BJ (cell line): ENCODE data around the gene ITFG1. TPM values are rescaled to one million over a fixed set of nuclear protein-coding genes. Genes with fewer than 3 reads are reported as not detected.
"Not testable (repeated sequence)": the region's sequence is repeated elsewhere in the genome, so short reads cannot be mapped to it uniquely, and the experiment has no call there.

Experiments used
- CTCF ChIA-PET: fragments of 350-600 bp; formaldehyde crosslinking; extraction: SDS; loops from one replicate; lab custom pipeline; 2021; ENCODE audit warnings: antibody characterized with exemption, inconsistent platforms; lab: Yijun Ruan, JAX
- POLR2A ChIA-PET: fragments of 300-600 bp; sonication (Branson Sonifier 250); formaldehyde crosslinking; extraction: SDS; loops from one replicate; lab custom pipeline; 2021; ENCODE audit warnings: antibody characterized with exemption; lab: Charles Lee
- DNase-seq: peaks from one replicate; pipeline ENCODE4 v3.0.0-alpha.2; 2011; ENCODE audit warnings: low read depth
- H3K27me3 ChIP-seq: 2 replicates; pipeline ENCODE4 v1.6.0; 2011; ENCODE audit warnings: low read length; ENCODE audit not compliant: control insufficient read depth, insufficient read depth
- H3K36me3 ChIP-seq: 2 replicates; pipeline ENCODE4 v1.5.1; 2011; ENCODE audit warnings: low read length; ENCODE audit not compliant: control insufficient read depth, insufficient read depth
- H3K4me3 ChIP-seq: 2 replicates; pipeline ENCODE4 v1.5.1; 2011; ENCODE audit warnings: low read depth, mild to moderate bottlenecking, control low read depth, low read length
- CTCF ChIP-seq: IDR thresholded peaks from 2 replicates; pipeline ENCODE4 v1.5.1; 2011; ENCODE audit warnings: low read depth, mild to moderate bottlenecking, control low read depth, inconsistent platforms, low read length, moderate library complexity; ENCODE audit not compliant: insufficient read depth
- polyA plus RNA-seq: library from polyadenylated mRNA; depleted of rRNA; stranded (reverse); fragments of >200 nt; gene quantifications from 2 replicates; pipeline ENCODE4 v1.2.3, GENCODE V29; 2011

Gene ITFG1
- polyA plus RNA-seq, 1 experiment, result 47.5 TPM

GRCh38 chr16:47197536-47198179 lies 263.2 kb downstream of the ITFG1 start:
- no peaks in the 10 kb centered on the region for H3K27me3 ChIP-seq
- no peaks in the 10 kb centered on the region for H3K36me3 ChIP-seq
- POLR2A ChIA-PET, result no interaction called here
- TF ChIP-seq CTCF, result no peak
- CTCF ChIA-PET, result interaction anchor here (0.6 kb wide), 1 partner anchor 84 kb away, joined by 3 read pairs; no protein-coding TSS in a partner anchor
- no peak overlapping the region for H3K4me3 ChIP-seq
- DNase-seq, result no peak

- Histone ChIP-seq H3K27me3 (no peaks in the 10 kb centered on the region), H3K36me3 (no peaks in the 10 kb centered on the region), H3K4me3 (no peak overlapping the region)
- no peak for DNase-seq
- POLR2A ChIA-PET, result no interaction called here
- CTCF ChIA-PET, result no interaction called here
- TF ChIP-seq CTCF, result no peak
Measured at GRCh38 chr16:47196457-47196856, 264.4 kb downstream of the ITFG1 start.

- CTCF ChIA-PET, result no interaction called here
- POLR2A ChIA-PET, result no interaction called here
- no peaks in the 10 kb centered on the region for H3K27me3 ChIP-seq
- no peak for DNase-seq
- H3K4me3 ChIP-seq, result no peak overlapping the region
- no peaks in the 10 kb centered on the region for H3K36me3 ChIP-seq
- TF ChIP-seq CTCF, result no peak
Measured at GRCh38 chr16:47182318-47182717, 278.5 kb downstream of the ITFG1 start.

GRCh38 chr16:47181066-47181465 lies 279.8 kb downstream of the ITFG1 start:
- DNase-seq, POLR2A ChIA-PET, H3K27me3 ChIP-seq, H3K36me3 ChIP-seq, H3K4me3 ChIP-seq, CTCF ChIA-PET: not testable (repeated sequence)

GRCh38 chr16:47180073-47180472 lies 280.8 kb downstream of the ITFG1 start:
- ChIA-PET POLR2A (no interaction called here), CTCF (no interaction called here)
- no peaks in the 10 kb centered on the region for H3K27me3 ChIP-seq
- no peak overlapping the region for H3K4me3 ChIP-seq
- no peak for TF ChIP-seq CTCF
- H3K36me3 ChIP-seq, result no peaks in the 10 kb centered on the region
- DNase-seq, result no peak

GRCh38 chr16:47175152-47175551 lies 285.7 kb downstream of the ITFG1 start:
- TF ChIP-seq CTCF, result no peak
- H3K4me3 ChIP-seq, result no peak overlapping the region
- H3K27me3 ChIP-seq, result no peaks in the 10 kb centered on the region
- no peaks in the 10 kb centered on the region for H3K36me3 ChIP-seq
- DNase-seq, result no peak
- ChIA-PET CTCF (interaction anchor here (1.8 kb wide), 1 partner anchor 137 kb away, joined by 4 read pairs; no protein-coding TSS in a partner anchor), POLR2A (no interaction called here)
